GM12878 (cell line): Measurements from ENCODE around the gene ACAT2. TPM values are rescaled to one million over a fixed set of nuclear protein-coding genes. Genes with fewer than 3 reads are reported as not detected.

Experiments
- ATF2 ChIP-seq: IDR thresholded peaks from 2 replicates; pipeline ENCODE4 v1.6.1; 2012; ENCODE audit warnings: low read length, inconsistent platforms
- BACH1 ChIP-seq: fragments of 450-650 bp; IDR thresholded peaks from 2 replicates; pipeline ENCODE4 v1.6.1; 2017; ENCODE audit warnings: mild to moderate bottlenecking, borderline replicate concordance
- CEBPB ChIP-seq, 2 experiments: fragments of 150-350 bp in 1 of 2; IDR thresholded peaks; 2 replicates each; pipeline ENCODE4 v1.6.1; 2012 to 2014; ENCODE audit warnings: low read depth in 2 of 2, low read length in 2 of 2, borderline replicate concordance in 1 of 2, inconsistent platforms in 1 of 2
- CUX1 ChIP-seq: IDR thresholded peaks from 2 replicates; pipeline ENCODE4 v1.6.1; 2012; ENCODE audit warnings: improper control_type of control experiment, low read depth, low read length; ENCODE audit not compliant: insufficient replicate concordance
- DPF2 ChIP-seq: fragments of 450-650 bp; IDR thresholded peaks from 2 replicates; pipeline ENCODE4 v1.6.1; 2017; ENCODE audit warnings: mild to moderate bottlenecking
- EED ChIP-seq: sonication (generic); IDR thresholded peaks from 2 replicates; pipeline ENCODE4 v1.6.1; 2016; ENCODE audit warnings: antibody characterized with exemption, low read depth
- HDGF ChIP-seq: fragments of 450-650 bp; IDR thresholded peaks from 2 replicates; pipeline ENCODE4 v1.6.1; 2016; ENCODE audit warnings: antibody characterized with exemption
- KDM1A ChIP-seq: fragments of 200-600 bp; sonication (generic); IDR thresholded peaks from 2 replicates; pipeline ENCODE4 v1.6.1; 2016; ENCODE audit warnings: borderline replicate concordance
- MTA2 ChIP-seq: fragments of 450-650 bp; IDR thresholded peaks from 2 replicates; pipeline ENCODE4 v1.6.1; 2016; ENCODE audit warnings: low read depth, mild to moderate bottlenecking, moderate library complexity
- MYB ChIP-seq: fragments of 150-350 bp; IDR thresholded peaks from 2 replicates; pipeline ENCODE4 v1.6.1; 2014; ENCODE audit warnings: mild to moderate bottlenecking, low read depth, low read length, borderline replicate concordance
- NFYB ChIP-seq: IDR thresholded peaks from 2 replicates; pipeline ENCODE4 v1.6.1; 2011; ENCODE audit warnings: low read depth, mild to moderate bottlenecking, low read length, improper control_type of control experiment, moderate library complexity; ENCODE audit not compliant: insufficient read depth
- PBX3 ChIP-seq: IDR thresholded peaks from 2 replicates; pipeline ENCODE4 v1.6.1; 2011; ENCODE audit warnings: mild to moderate bottlenecking, low read depth, low read length, moderate library complexity; ENCODE audit not compliant: insufficient replicate concordance
- SMAD5 ChIP-seq: IDR thresholded peaks from 2 replicates; pipeline ENCODE4 v1.6.1; 2016; ENCODE audit warnings: antibody characterized with exemption, low read depth
- SRF ChIP-seq, 2 experiments: IDR thresholded peaks; 2 replicates each; pipeline ENCODE4 v1.6.1; 2011; ENCODE audit warnings: low read depth in 2 of 2, low read length in 2 of 2, mild to moderate bottlenecking in 1 of 2, moderate library complexity in 1 of 2
- STAT1 ChIP-seq: fragments of 450-650 bp; conservative IDR thresholded peaks from 2 replicates; pipeline ENCODE4 v1.6.1; 2014; ENCODE audit warnings: antibody characterized with exemption, mild to moderate bottlenecking
- WRNIP1 ChIP-seq: IDR thresholded peaks from 2 replicates; pipeline ENCODE4 v1.6.1; 2011; ENCODE audit warnings: low read depth, low read length, improper control_type of control experiment, borderline replicate concordance
- ZBTB4 ChIP-seq: fragments of 450-650 bp; formaldehyde crosslinking; IDR thresholded peaks from 2 replicates; pipeline ENCODE4 v1.4.0; 2022; ENCODE audit warnings: mild to moderate bottlenecking, moderate library complexity
- ZNF274 ChIP-seq: IDR thresholded peaks from one replicate; pipeline ENCODE4 v1.8.0; 2011; ENCODE audit not compliant: insufficient read length, insufficient read depth
- ZSCAN29 ChIP-seq: fragments of 450-650 bp; IDR thresholded peaks from 2 replicates; pipeline ENCODE4 v1.6.1; 2017; ENCODE audit warnings: mild to moderate bottlenecking, moderate library complexity
- polyA plus RNA-seq, 11 experiments: library from polyadenylated mRNA; depleted of rRNA in 4 of 11; unstranded in 6 of 11; stranded (reverse) in 5 of 11; fragments of >200 nt; fragmentation: Nextera tagmentation in 4 of 11; fragmentation: Illumina TruSeq in 1 of 11; extraction: Ambion mirVana in 4 of 11; extraction: Trizol in 1 of 11; gene quantifications; 1 replicate in 1 of 11; 2 replicates in 10 of 11; pipeline versions ENCODE4 v1.2.1 to v1.2.3, GENCODE V29; 2011 to 2016; ENCODE audit warnings: inconsistent platforms in 2 of 11, missing spikeins in 2 of 11, low read depth in 1 of 11
- total RNA-seq, 4 experiments: library from RNA; depleted of rRNA in 3 of 4; stranded (reverse); fragments of >200 nt in 3 of 4; fragmentation: Illumina TruSeq in 1 of 4; extraction: Trizol in 1 of 4; gene quantifications; 2 replicates each; pipeline versions ENCODE4 v1.2.1 to v1.2.3, GENCODE V29; 2013 to 2021

ACAT2 gene
- total and polyA plus RNA-seq, 10 of the 15 experiments (the other 5 are each of a cell fraction or from before 2014, with no cell fraction given) = 87.9 to 257 (median 132) TPM

- no peak for TF ChIP-seq CUX1
- no peak for TF ChIP-seq MYB
- TF ChIP-seq CEBPB (IDR thresholded peaks at IDR 0.05; ENCODE audit: borderline replicate concordance in 1 of 2, low read depth in 2 of 2, low read length in 2 of 2) = no peak
- TF ChIP-seq SRF (IDR thresholded peaks at IDR 0.05; ENCODE audit: low read depth in 2 of 2, low read length in 2 of 2) = no peak
- 0 out of 2 replicates have a peak, but pooled peaks have one; percentile 5 for TF ChIP-seq WRNIP1
- TF ChIP-seq STAT1 = no peak; the same call in 1 of the 2 replicates
- TF ChIP-seq DPF2 = no peak; the same call in 1 of the 2 replicates
- no peak; the same call in 1 of the 2 replicates for TF ChIP-seq MTA2
- peak; percentile 47; the same call in 1 of the 2 replicates for TF ChIP-seq ZBTB4
- 0 out of 2 replicates have a peak, but pooled peaks have one; percentile 19 for TF ChIP-seq EED
- TF ChIP-seq ATF2 = no peak
- peak; percentile 29; the same call in 1 of the 2 replicates for TF ChIP-seq BACH1
- TF ChIP-seq PBX3 = no peak
- TF ChIP-seq HDGF = peak; percentile 75
- no peak for TF ChIP-seq SMAD5
- TF ChIP-seq ZNF274 = no peak
- TF ChIP-seq NFYB = peak; percentile 99
- no peak for TF ChIP-seq ZSCAN29
- no peak for TF ChIP-seq KDM1A
Observed at GRCh38 chr6:159761873-159762680, at the start of gene ACAT2 (continued).
